Naive thymus-derived CD8-positive, alpha-beta T cell (primary cell): Measurements from ENCODE around the gene ZNF605. TPM values are rescaled to one million over a fixed set of nuclear protein-coding genes. Genes with fewer than 3 reads are reported as not detected.
"Not testable (repeated sequence)": the region's sequence is repeated elsewhere in the genome, so short reads cannot be mapped to it uniquely, and the experiment has no call there.

ENCODE experiments used
- ATAC-seq, 2 donors: fragments of 150-1000 bp; cut with Tn5 transposase in 1 of 2; sonication (Bioruptor Pico), chemical (Tn5 transposase) in 1 of 2; 1 replicate in 1 of 2; 2 replicates in 1 of 2; pipeline ENCODE4 v1.10.0; 2021; ENCODE audit warnings: mild to moderate bottlenecking in 2 of 2, moderate library complexity in 2 of 2
- POLR2A ChIA-PET: fragments of 350-600 bp; sonication (Branson Sonifier 250); formaldehyde crosslinking; loops from one replicate; lab custom pipeline; 2021; ENCODE audit warnings: antibody characterized with exemption; lab: Charles Lee
- DNase-seq, 10 donors: peaks; one replicate each; pipeline versions ENCODE4 v3.0.0 to v3.0.0-alpha.2; 2020 to 2022
- H3K27ac Mint-ChIP-seq, 10 donors: one replicate each; pipeline ENCODE4 v1.8.0; 2020 to 2022; ENCODE audit warnings: mild to moderate bottlenecking in 10 of 10, mixed read lengths in 10 of 10, moderate library complexity in 4 of 10, inconsistent platforms in 1 of 10
- H3K27me3 Mint-ChIP-seq, 5 donors: one replicate each; pipeline ENCODE4 v1.8.0; 2021 to 2022; ENCODE audit warnings: mixed read lengths in 5 of 5
- H3K36me3 Mint-ChIP-seq, 3 donors: one replicate each; pipeline ENCODE4 v1.8.0; 2020 to 2022; ENCODE audit warnings: mixed read lengths in 3 of 3, mild to moderate bottlenecking in 2 of 3, inconsistent platforms in 1 of 3
- H3K4me1 Mint-ChIP-seq, 4 donors: one replicate each; pipeline ENCODE4 v1.8.0; 2021 to 2022; ENCODE audit warnings: mixed read lengths in 4 of 4
- H3K4me3 Mint-ChIP-seq, 10 donors: one replicate each; pipeline ENCODE4 v1.8.0; 2020 to 2022; ENCODE audit warnings: mild to moderate bottlenecking in 10 of 10, mixed read lengths in 10 of 10, moderate library complexity in 6 of 10, inconsistent platforms in 1 of 10
- H3K9me3 Mint-ChIP-seq, 9 donors: one replicate each; pipeline ENCODE4 v1.8.0; 2020 to 2022; ENCODE audit warnings: mixed read lengths in 9 of 9, mild to moderate bottlenecking in 3 of 9, inconsistent platforms in 1 of 9, moderate library complexity in 1 of 9
- polyA plus RNA-seq, 3 donors: library from polyadenylated mRNA; unstranded; fragments of 300-500 nt; fragmentation: Illumina TruSeq; gene quantifications; one replicate each; pipeline ENCODE4 v1.2.3, GENCODE V29; 2021
- total RNA-seq, 8 experiments: library from RNA in 2 of 8; stranded (reverse) in 2 of 8; gene quantifications; one replicate each; pipeline ENCODE4 v1.2.3 and lab custom pipeline; 2021 to 2026

Gene ZNF605
- total and polyA plus RNA-seq, 5 experiments from 2014 or later: 0.46 to 18.6 (median 0.72) TPM

GRCh38 chr12:132946246-132946820 lies 9.8 kb downstream of the ZNF605 start:
- peaks cover 39 to 78% (median 71%) of the 10 kb centered on the region in 3 donors for H3K36me3 Mint-ChIP-seq
- ATAC-seq: no peak
- peaks cover 0 to 77% (median 21%) of the 10 kb centered on the region in 9 donors for H3K9me3 Mint-ChIP-seq
- H3K27me3 Mint-ChIP-seq: no peaks in the 10 kb centered on the region
- H3K4me1 Mint-ChIP-seq: peaks cover 0 to 2% (median 0%) of the 10 kb centered on the region in 4 donors
- H3K4me3 Mint-ChIP-seq: no peak overlapping the region
- no peak overlapping the region for H3K27ac Mint-ChIP-seq
- POLR2A ChIA-PET: no interaction called here
- no peak for DNase-seq

GRCh38 chr12:132945806-132946205 lies 10.3 kb downstream of the ZNF605 start:
- POLR2A ChIA-PET: no interaction called here
- H3K36me3 Mint-ChIP-seq: peaks cover 44 to 83% (median 75%) of the 10 kb centered on the region in 3 donors

DNA sequence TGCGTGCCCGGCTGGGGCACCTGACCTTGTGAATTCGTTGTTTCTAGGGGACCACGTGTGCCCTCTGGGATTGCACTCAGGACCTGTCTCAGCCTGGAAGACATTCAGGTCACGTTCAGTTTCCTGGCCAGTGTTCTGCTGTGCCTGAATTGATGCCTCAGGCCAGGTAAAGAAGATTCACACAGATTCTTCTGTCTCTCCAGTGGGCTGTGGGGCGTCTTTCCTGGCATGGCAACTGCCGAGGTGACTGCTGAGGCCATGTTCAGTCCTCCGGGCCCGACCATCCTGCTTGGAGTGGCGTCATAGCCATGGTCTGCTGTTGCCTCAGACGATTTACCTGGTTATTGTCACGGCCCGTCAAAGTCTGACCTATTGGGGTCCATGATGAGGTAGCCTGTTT lies 13.5 kb downstream of the ZNF605 start:
- H3K4me1 Mint-ChIP-seq: peaks cover 0 to 2% (median 0%) of the 10 kb centered on the region in 4 donors
- POLR2A ChIA-PET: no interaction called here
- peak in 1 of 10 donors; percentile 58 for DNase-seq
- H3K4me3 Mint-ChIP-seq: no peak overlapping the region
- peaks cover 31 to 67% (median 56%) of the 10 kb centered on the region in 3 donors for H3K36me3 Mint-ChIP-seq
- H3K27ac Mint-ChIP-seq: no peak overlapping the region
- peaks cover 0 to 85% (median 24%) of the 10 kb centered on the region in 9 donors for H3K9me3 Mint-ChIP-seq
- H3K27me3 Mint-ChIP-seq: no peaks in the 10 kb centered on the region
- ATAC-seq: no peak

More at GRCh38 chr12:132945806-132946205, 10.3 kb downstream of the ZNF605 start:
- Mint-ChIP-seq H3K4me1 (peaks cover 0 to 2% (median 0%) of the 10 kb centered on the region in 4 donors), H3K27me3 (no peaks in the 10 kb centered on the region), H3K9me3 (peaks cover 0 to 83% (median 27%) of the 10 kb centered on the region in 9 donors), H3K27ac (peak overlapping the region in 1 of 10 donors; percentile 10), H3K4me3 (no peak overlapping the region)
- ATAC-seq: no peak
- DNase-seq: no peak

DNA sequence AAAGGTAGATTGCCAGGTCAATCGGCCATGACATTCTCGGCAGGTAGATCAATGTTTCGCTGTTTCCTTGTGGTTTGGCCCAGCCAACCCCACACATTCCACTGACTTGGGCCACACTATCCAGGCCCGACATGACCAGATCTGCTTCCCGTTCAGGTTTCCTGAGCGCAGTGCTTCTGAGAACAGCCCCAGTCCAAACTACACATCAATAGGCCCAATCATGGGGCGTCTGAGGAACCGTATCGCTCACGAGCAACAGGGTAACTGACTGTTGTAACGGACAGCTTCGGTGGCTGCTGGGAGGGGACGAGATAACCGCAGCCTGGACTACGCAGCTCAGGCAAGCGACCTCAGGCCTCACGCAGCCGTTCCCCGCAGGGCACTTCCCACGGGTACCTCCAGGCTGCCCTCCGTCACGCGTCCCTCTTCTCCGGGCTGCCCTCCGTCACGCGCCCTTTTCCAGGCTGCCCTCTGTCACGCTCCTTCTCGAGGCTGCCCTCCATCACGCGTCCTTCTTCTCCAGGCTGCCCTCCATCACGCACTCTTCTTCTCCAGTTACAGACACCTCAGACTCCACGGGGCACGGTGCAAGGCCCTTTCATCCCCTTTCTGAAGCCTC lies 14.7 kb downstream of the ZNF605 start:
- peaks cover 0 to 2% (median 0%) of the 10 kb centered on the region in 4 donors for H3K4me1 Mint-ChIP-seq
- POLR2A ChIA-PET: no interaction called here
- H3K4me3 Mint-ChIP-seq: no peak overlapping the region
- no peak for DNase-seq
- no peak overlapping the region for H3K27ac Mint-ChIP-seq
- H3K9me3 Mint-ChIP-seq: peaks cover 0 to 87% (median 28%) of the 10 kb centered on the region in 9 donors
- H3K27me3 Mint-ChIP-seq: no peaks in the 10 kb centered on the region
- H3K36me3 Mint-ChIP-seq: peaks cover 38 to 64% (median 48%) of the 10 kb centered on the region in 3 donors
- ATAC-seq: no peak

GRCh38 chr12:132940071-132940719 lies 15.9 kb downstream of the ZNF605 start:
- ATAC-seq: no peak
- POLR2A ChIA-PET: no interaction called here
- H3K4me3 Mint-ChIP-seq: no peak overlapping the region
- no peaks in the 10 kb centered on the region for H3K4me1 Mint-ChIP-seq
- H3K9me3 Mint-ChIP-seq: peaks cover 2 to 86% (median 28%) of the 10 kb centered on the region in 9 donors
- no peak for DNase-seq
- H3K27ac Mint-ChIP-seq: no peak overlapping the region
- no peaks in the 10 kb centered on the region for H3K27me3 Mint-ChIP-seq
- H3K36me3 Mint-ChIP-seq: peaks cover 38 to 59% (median 40%) of the 10 kb centered on the region in 3 donors

DNA sequence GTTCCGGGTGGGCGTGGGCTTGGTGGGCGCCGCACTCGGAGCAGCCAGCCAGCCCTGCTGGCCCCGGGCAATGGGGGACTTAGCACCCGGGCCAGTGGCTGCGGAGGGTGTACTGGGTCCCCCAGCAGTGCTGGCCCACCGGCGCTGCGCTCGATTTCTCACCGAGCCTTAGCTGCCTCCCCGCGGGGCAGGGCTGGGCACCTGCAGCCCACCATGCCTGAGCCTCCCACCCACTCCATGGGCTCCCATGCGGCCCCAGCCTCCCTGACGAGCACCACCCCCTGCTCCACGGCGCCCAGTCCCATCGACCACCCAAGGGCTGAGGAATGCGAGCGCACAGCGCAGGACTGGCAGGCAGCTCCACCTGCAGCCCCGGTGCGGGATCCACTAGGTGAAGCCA lies 17.3 kb downstream of the ZNF605 start:
- H3K4me1 Mint-ChIP-seq, ATAC-seq, H3K4me3 Mint-ChIP-seq, POLR2A ChIA-PET, H3K27ac Mint-ChIP-seq, DNase-seq, H3K27me3 Mint-ChIP-seq: not testable (repeated sequence)
- Mint-ChIP-seq H3K36me3 (peaks cover 26 to 57% (median 38%) of the 10 kb centered on the region in 3 donors), H3K9me3 (peaks cover 8 to 86% (median 31%) of the 10 kb centered on the region in 9 donors)

DNA sequence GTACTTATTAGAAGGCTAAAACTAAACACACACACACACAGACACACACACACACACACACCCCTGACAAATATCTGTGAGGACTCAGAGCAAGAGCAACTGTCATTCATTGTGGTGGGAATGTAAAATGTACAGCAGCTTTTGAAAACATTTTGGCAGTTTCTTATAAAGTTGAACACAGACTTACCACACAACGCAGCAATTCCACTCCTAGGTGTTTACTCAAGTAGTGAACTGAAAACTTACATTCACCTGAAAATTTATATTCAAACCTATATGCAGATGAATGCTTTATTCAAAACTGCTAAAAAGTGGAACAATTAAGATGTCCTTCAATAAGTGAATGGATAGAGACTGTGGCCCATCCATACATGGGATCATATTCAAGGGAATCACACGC lies 18.6 kb downstream of the ZNF605 start:
- peaks cover 8 to 85% (median 31%) of the 10 kb centered on the region in 9 donors for H3K9me3 Mint-ChIP-seq
- ATAC-seq (no peak), DNase-seq (no peak)
- H3K27me3 Mint-ChIP-seq: no peaks in the 10 kb centered on the region
- POLR2A ChIA-PET: no interaction called here
- no peak overlapping the region for H3K27ac Mint-ChIP-seq
- H3K36me3 Mint-ChIP-seq: peaks cover 18 to 55% (median 38%) of the 10 kb centered on the region in 3 donors
- no peak overlapping the region for H3K4me3 Mint-ChIP-seq
- no peaks in the 10 kb centered on the region for H3K4me1 Mint-ChIP-seq

- H3K4me1 Mint-ChIP-seq, H3K4me3 Mint-ChIP-seq, POLR2A ChIA-PET, H3K27me3 Mint-ChIP-seq, ATAC-seq, DNase-seq, H3K27ac Mint-ChIP-seq: not testable (repeated sequence)
- peaks cover 8 to 85% (median 29%) of the 10 kb centered on the region in 9 donors for H3K9me3 Mint-ChIP-seq
- H3K36me3 Mint-ChIP-seq: peaks cover 17 to 55% (median 34%) of the 10 kb centered on the region in 3 donors
These were observed 19.2 kb downstream of the ZNF605 start for GRCh38 chr12:132936921-132937320.

- Mint-ChIP-seq H3K9me3 (peaks cover 13 to 85% (median 29%) of the 10 kb centered on the region in 9 donors), H3K4me3 (no peak overlapping the region), H3K36me3 (peaks cover 18 to 55% (median 33%) of the 10 kb centered on the region in 3 donors), H3K27ac (no peak overlapping the region), H3K4me1 (no peaks in the 10 kb centered on the region), H3K27me3 (no peaks in the 10 kb centered on the region)
- POLR2A ChIA-PET: no interaction called here
- ATAC-seq (no peak), DNase-seq (no peak)
These were observed 19.9 kb downstream of the ZNF605 start for GRCh38 chr12:132936163-132936562.

- Mint-ChIP-seq H3K27me3 (no peaks in the 10 kb centered on the region), H3K27ac (no peak overlapping the region), H3K4me3 (no peak overlapping the region), H3K36me3 (peaks cover 34 to 91% (median 57%) of the 10 kb centered on the region in 3 donors), H3K9me3 (peaks cover 17 to 98% (median 57%) of the 10 kb centered on the region in 9 donors), H3K4me1 (peaks cover 0 to 1% (median 0%) of the 10 kb centered on the region in 4 donors)
- POLR2A ChIA-PET: no interaction called here
- DNase-seq (no peak), ATAC-seq (no peak)
These were observed 29.7 kb downstream of the ZNF605 start for GRCh38 chr12:132926415-132926833.

DNA sequence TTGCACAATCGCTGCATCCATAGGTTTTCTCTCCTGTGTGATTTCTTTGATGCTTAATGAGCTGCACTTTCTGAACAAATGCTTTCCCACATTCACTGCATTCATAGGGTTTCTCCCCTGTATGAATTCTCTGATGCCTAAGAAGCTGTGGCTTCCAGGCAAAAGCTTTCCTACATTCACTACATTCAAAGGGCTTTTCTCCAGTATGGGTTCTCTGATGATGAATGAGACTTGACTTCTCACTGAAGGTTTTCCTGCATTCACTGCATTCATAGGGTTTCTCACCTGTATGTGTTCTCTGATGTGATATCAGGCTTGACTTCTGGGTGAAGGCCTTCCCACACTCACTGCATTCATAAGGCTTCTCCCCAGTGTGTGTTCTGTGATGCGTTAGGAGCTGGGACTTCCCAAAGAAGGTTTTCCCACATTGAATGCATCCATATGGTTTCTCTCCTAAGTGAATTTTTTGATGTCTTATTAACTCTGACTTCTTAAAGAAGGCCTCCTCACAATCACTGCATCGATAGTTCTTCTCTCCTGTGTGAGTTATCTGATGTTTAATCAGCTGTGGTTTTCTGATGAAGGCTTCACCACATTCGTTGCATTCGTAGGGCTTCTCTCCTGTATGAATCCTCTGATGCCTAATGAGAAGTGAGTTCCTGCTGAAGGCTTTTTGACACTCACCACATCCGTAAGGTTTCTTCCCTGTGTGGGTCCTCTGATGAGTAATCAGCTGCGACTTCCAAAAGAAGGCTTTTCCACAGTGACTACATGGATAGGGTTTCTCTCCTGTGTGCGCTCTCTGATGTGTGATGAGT lies 30.3 kb downstream of the ZNF605 start:
- Mint-ChIP-seq H3K27me3 (no peaks in the 10 kb centered on the region), H3K36me3 (peaks cover 29 to 89% (median 56%) of the 10 kb centered on the region in 3 donors), H3K4me3 (no peak overlapping the region), H3K4me1 (peaks cover 0 to 1% (median 0%) of the 10 kb centered on the region in 4 donors), H3K27ac (no peak overlapping the region), H3K9me3 (peaks cover 15 to 98% (median 56%) of the 10 kb centered on the region in 9 donors)
- DNase-seq: no peak
- POLR2A ChIA-PET: no interaction called here
- no peak for ATAC-seq

DNA sequence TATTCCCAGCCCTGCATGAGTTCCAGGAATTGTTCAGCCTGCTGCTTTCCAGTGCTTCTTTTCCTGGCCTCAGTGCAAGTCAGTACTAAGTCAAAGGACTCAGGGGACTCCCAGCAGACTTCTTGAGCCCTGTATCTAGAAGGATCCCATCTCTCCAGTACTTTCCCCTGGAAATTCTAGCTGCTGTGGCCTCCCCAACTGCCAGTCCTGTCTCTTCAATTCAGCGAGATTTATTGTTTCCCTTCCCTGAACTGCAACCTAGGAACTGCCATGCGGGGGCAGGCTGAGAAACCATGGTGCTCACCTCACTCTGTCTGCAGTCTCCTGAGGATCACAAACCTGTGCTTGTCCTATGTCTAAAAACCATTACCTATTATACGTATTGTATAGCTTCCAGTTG lies 31.8 kb downstream of the ZNF605 start:
- DNase-seq (no peak), ATAC-seq (no peak)
- Mint-ChIP-seq H3K4me3 (no peak overlapping the region), H3K4me1 (peaks cover 0 to 1% (median 0%) of the 10 kb centered on the region in 4 donors), H3K27me3 (no peaks in the 10 kb centered on the region), H3K27ac (no peak overlapping the region), H3K36me3 (peaks cover 21 to 76% (median 49%) of the 10 kb centered on the region in 3 donors), H3K9me3 (peaks cover 12 to 99% (median 50%) of the 10 kb centered on the region in 9 donors)
- POLR2A ChIA-PET: no interaction called here
